SK-N-SH (cell line): ENCODE results near the gene MFSD12. TPM values are rescaled to one million over a fixed set of nuclear protein-coding genes. Genes with fewer than 3 reads are reported as not detected.

Experiments
- CTCF ChIA-PET: fragments of 300-600, 350-600 bp; formaldehyde crosslinking; extraction: SDS; loops from one replicate; lab custom pipeline; 2021; lab: Yijun Ruan, JAX
- POLR2A ChIA-PET: fragments of 350-600 bp; sonication (Branson Sonifier 250); formaldehyde crosslinking; extraction: SDS; loops from one replicate; lab custom pipeline; 2020; ENCODE audit warnings: antibody characterized with exemption, inconsistent platforms; lab: Yijun Ruan, JAX
- DNase-seq: peaks from one replicate; pipeline ENCODE4 v3.0.0; 2012
- H2AFZ ChIP-seq: fragments of 200-600 bp; sonication (generic); 2 replicates; pipeline ENCODE4 v1.8.1; 2016; ENCODE audit warnings: antibody characterized with exemption, mild to moderate bottlenecking, low read depth
- H3F3A ChIP-seq: fragments of 200-600 bp; sonication (generic); replicated peaks from 2 replicates; pipeline ENCODE3; 2016; ENCODE audit warnings: antibody characterized with exemption, mild to moderate bottlenecking; ENCODE audit not compliant: insufficient read depth
- H3K27ac ChIP-seq, 2 experiments: fragments of 200-500 bp in 1 of 2; fragments of 200-600 bp in 1 of 2; sonication (Bioruptor generic) in 1 of 2; sonication (generic), shearing (Covaris generic) in 1 of 2; 2 replicates each; pipeline versions ENCODE4 v1.5.1 to v1.6.1; 2014 to 2016; ENCODE audit warnings: low read depth in 2 of 2, inconsistent platforms in 1 of 2, low read length in 1 of 2, mild to moderate bottlenecking in 1 of 2, mixed read lengths in 1 of 2
- H3K27me3 ChIP-seq: fragments of 200-600 bp; sonication (generic), shearing (Covaris generic); 2 replicates; pipeline ENCODE4 v1.6.1; 2016; ENCODE audit warnings: mixed run types; ENCODE audit not compliant: insufficient read depth
- H3K36me3 ChIP-seq, 2 experiments: fragments of 200-500 bp in 1 of 2; fragments of 200-600 bp in 1 of 2; sonication (Bioruptor generic) in 1 of 2; sonication (generic) in 1 of 2; replicated peaks in 1 of 2; 2 replicates each; pipeline versions ENCODE3 to v1.5.1; 2014 to 2016; ENCODE audit warnings: low read length in 1 of 2, mild to moderate bottlenecking in 1 of 2; ENCODE audit not compliant: insufficient read depth in 2 of 2, control insufficient read depth in 1 of 2
- H3K4me1 ChIP-seq, 2 experiments: fragments of 200-500 bp in 1 of 2; fragments of 200-600 bp in 1 of 2; sonication (Bioruptor generic) in 1 of 2; sonication (generic), shearing (Covaris generic) in 1 of 2; 2 replicates each; pipeline versions ENCODE4 v1.5.1 to v1.6.1; 2014 to 2016; ENCODE audit warnings: low read depth in 1 of 2, low read length in 1 of 2, mixed run types in 1 of 2; ENCODE audit not compliant: insufficient read depth in 2 of 2, control insufficient read depth in 1 of 2
- H3K4me2 ChIP-seq: fragments of 200-600 bp; sonication (generic), shearing (Covaris generic); 2 replicates; pipeline ENCODE4 v1.6.1; 2017; ENCODE audit warnings: mixed run types
- H3K4me3 ChIP-seq, 2 experiments: fragments of 200-500 bp in 1 of 2; fragments of 200-600 bp in 1 of 2; sonication (Bioruptor generic) in 1 of 2; sonication (generic), shearing (Covaris generic) in 1 of 2; 2 replicates each; pipeline versions ENCODE4 v1.5.1 to v1.8.1; 2014 to 2016; ENCODE audit warnings: low read depth in 2 of 2, inconsistent platforms in 1 of 2, low read length in 1 of 2, mild to moderate bottlenecking in 1 of 2, mixed read lengths in 1 of 2, moderate library complexity in 1 of 2
- H3K79me2 ChIP-seq: fragments of 200-600 bp; sonication (generic); 2 replicates; pipeline ENCODE4 v1.8.1; 2017; ENCODE audit warnings: mild to moderate bottlenecking; ENCODE audit not compliant: insufficient read depth
- H3K9ac ChIP-seq: fragments of 200-600 bp; sonication (generic); 2 replicates; pipeline ENCODE4 v1.6.1; 2017; ENCODE audit warnings: mixed run types
- H3K9me2 ChIP-seq: fragments of 200-600 bp; sonication (generic); 2 replicates; pipeline ENCODE4 v1.6.1; 2017; ENCODE audit warnings: mixed run types
- H3K9me3 ChIP-seq: fragments of 200-600 bp; sonication (generic); 2 replicates; pipeline ENCODE4 v1.6.1; 2017; ENCODE audit warnings: mixed run types, mild to moderate bottlenecking, moderate library complexity
- H4K20me1 ChIP-seq: fragments of 200-600 bp; sonication (generic); 2 replicates; pipeline ENCODE4 v1.6.1; 2017; ENCODE audit warnings: mild to moderate bottlenecking, mixed run types; ENCODE audit not compliant: insufficient read depth
- CHD2 ChIP-seq: fragments of 150-350 bp; IDR thresholded peaks from 2 replicates; pipeline ENCODE4 v1.6.1; 2018; ENCODE audit warnings: low read length; ENCODE audit not compliant: partially characterized antibody
- FOXJ3 ChIP-seq: sonication (generic); formaldehyde crosslinking; IDR thresholded peaks from 2 replicates; pipeline ENCODE4 v1.5.1; 2020; ENCODE audit warnings: mild to moderate bottlenecking, missing genetic modification reagents
- FOXM1 ChIP-seq: IDR thresholded peaks from 2 replicates; pipeline ENCODE4 v1.4.0; 2012; ENCODE audit warnings: low read depth, mild to moderate bottlenecking
- GABPA ChIP-seq: IDR thresholded peaks from 2 replicates; pipeline ENCODE4 v1.4.0; 2012; ENCODE audit warnings: low read depth, mild to moderate bottlenecking
- GATA2 ChIP-seq: sonication (generic); formaldehyde crosslinking; IDR thresholded peaks from 2 replicates; pipeline ENCODE4 v1.5.0; 2020; ENCODE audit warnings: mild to moderate bottlenecking, missing genetic modification reagents
- JUND ChIP-seq: IDR thresholded peaks from 2 replicates; pipeline ENCODE4 v1.4.0; 2012
- NFIC ChIP-seq: IDR thresholded peaks from 2 replicates; pipeline ENCODE4 v1.4.0; 2012; ENCODE audit warnings: borderline replicate concordance
- NRF1 ChIP-seq: IDR thresholded peaks from 2 replicates; pipeline ENCODE4 v1.6.1; 2012; ENCODE audit warnings: low read depth, mild to moderate bottlenecking, low read length
- POLR2AphosphoS5 ChIP-seq: IDR thresholded peaks from 2 replicates; pipeline ENCODE4 v1.6.1; 2012; ENCODE audit warnings: low read depth, low read length
- RAD21 ChIP-seq: IDR thresholded peaks from 2 replicates; pipeline ENCODE4 v1.6.1; 2012; ENCODE audit warnings: mild to moderate bottlenecking, low read length
- RFX5 ChIP-seq: IDR thresholded peaks from 2 replicates; pipeline ENCODE4 v1.6.1; 2012; ENCODE audit warnings: mild to moderate bottlenecking, improper control_type of control experiment, low read length
- SIN3A ChIP-seq: IDR thresholded peaks from 2 replicates; pipeline ENCODE4 v1.6.1; 2012; ENCODE audit warnings: low read depth, mild to moderate bottlenecking, low read length, moderate library complexity, borderline replicate concordance
- TCF12 ChIP-seq: IDR thresholded peaks from 2 replicates; pipeline ENCODE4 v1.4.0; 2012
- WGBS: methylation state at CpG from one replicate; pipeline ENCODE4 v1.1.6; 2017; ENCODE audit warnings: low lambda C conversion rate; 5-methylcytosine and 5-hydroxymethylcytosine counted together
- polyA plus RNA-seq, 3 experiments: library from polyadenylated mRNA; depleted of rRNA; stranded (reverse); fragments of >200 nt; gene quantifications; 2 replicates each; pipeline ENCODE4 v1.2.3, GENCODE V29; 2012
- TF ChIP-seq, protein P1 (sequence below): IDR thresholded peaks from 2 replicates; pipeline ENCODE4 v1.4.0; 2012; ENCODE audit warnings: low read depth, borderline replicate concordance
- TF ChIP-seq, protein P2 (sequence below): IDR thresholded peaks from 2 replicates; pipeline ENCODE4 v1.4.0; 2012; ENCODE audit warnings: low read depth
- TF ChIP-seq, protein P3 (sequence below): fragments of 150-350 bp; IDR thresholded peaks from 2 replicates; pipeline ENCODE4 v1.6.1; 2017; ENCODE audit warnings: antibody characterized with exemption, low read length, low read depth, borderline replicate concordance
- TF ChIP-seq, protein P4 (sequence below): IDR thresholded peaks from 2 replicates; pipeline ENCODE4 v1.4.0; 2012; ENCODE audit warnings: low read depth, borderline replicate concordance
- TF ChIP-seq, protein P5 (sequence below): fragments of 150-350 bp; IDR thresholded peaks from 2 replicates; pipeline ENCODE4 v1.6.1; 2016; ENCODE audit warnings: mild to moderate bottlenecking, low read depth, low read length

Gene MFSD12
- polyA plus RNA-seq, 1 of the 3 experiments (the other 2 are of a cell fraction) = 53.3 TPM

DNA sequence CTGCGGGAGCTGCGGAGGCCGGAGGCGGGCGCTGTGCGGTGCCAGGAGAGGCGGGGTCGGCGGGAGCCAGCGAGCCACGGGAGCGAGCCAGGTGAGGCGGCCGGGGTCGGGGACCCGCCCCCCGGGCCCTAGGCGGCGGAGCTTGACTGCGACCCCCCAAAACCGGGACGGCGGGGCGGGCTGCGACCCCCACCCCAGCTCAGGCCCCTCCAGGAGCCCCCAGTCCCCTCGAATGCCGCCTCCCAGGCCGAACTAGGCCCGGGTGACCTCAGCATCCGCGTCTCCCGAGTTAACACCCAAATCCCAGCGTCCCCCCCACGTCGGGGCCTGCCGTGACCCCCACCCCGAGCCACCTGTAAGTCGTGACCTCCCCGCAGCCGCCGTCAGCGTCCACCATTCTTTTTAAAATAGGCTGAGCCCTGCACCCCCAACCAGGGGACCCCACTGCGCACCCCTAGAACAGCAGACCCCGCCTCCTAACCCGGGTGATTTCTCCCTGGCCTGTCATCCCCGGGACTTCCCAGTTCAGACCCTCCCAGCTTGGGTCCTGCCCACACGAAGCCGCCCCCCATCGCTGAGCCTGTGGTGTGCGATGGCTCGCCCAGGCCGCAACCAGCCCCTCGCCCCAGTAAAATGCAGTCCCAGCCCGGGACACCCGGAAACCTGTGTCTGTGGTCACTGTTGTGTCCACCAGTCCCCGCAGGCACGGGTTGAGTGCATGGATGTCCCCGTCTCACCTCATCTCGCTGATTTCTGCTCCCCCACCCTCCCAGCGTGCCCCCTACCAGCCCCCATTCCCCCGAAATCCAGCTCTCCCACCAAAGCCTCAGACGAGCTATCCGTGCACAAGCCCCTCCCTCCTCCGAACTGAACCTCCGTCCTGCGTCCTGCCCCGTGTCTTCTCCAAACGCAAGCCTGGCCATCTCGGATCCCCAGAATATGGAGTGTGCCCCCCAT, 50.7 kb downstream of the MFSD12 start:
- Histone ChIP-seq H4K20me1 (peaks cover 40% of the 10 kb centered on the region), H3K9me2 (no peaks in the 10 kb centered on the region), H3K27me3 (no peaks in the 10 kb centered on the region), H3K9ac (peak overlapping the region; percentile 87), H3K79me2 (peaks cover 55% of the 10 kb centered on the region), H3K4me2 (peak overlapping the region; percentile 93), H3K27ac (peak overlapping the region; percentile 47 to 53; a peak in 3 of 4 replicates), H3K36me3 (peaks cover 0 to 4% of the 10 kb centered on the region in 2 experiments), H3K4me3 (peak overlapping the region; percentile 69 to 71), H3F3A (peaks cover 16% of the 10 kb centered on the region), H2AFZ (peak overlapping the region; percentile 65; the same call in 1 of the 2 replicates), H3K9me3 (no peaks in the 10 kb centered on the region), H3K4me1 (peaks cover 11% of the 10 kb centered on the region in 2 experiments; a peak in 2 of 4 replicates)
- DNase-seq = peak; percentile 66
- POLR2A ChIA-PET = interaction anchor here (1.4 kb wide), 1 partner anchor 13 kb away, joined by 3 read pairs; no protein-coding TSS in a partner anchor
- CTCF ChIA-PET = interaction anchor here (1.7 kb wide), 1 partner anchor 32 kb away, joined by 3 read pairs; the partner anchor contains the start of gene TEKTIP1
- 1% methylated on average over 24 of the region's 69 CpGs for WGBS
- no peak for TF ChIP-seq FOXJ3 (CRISPR knock-in tag)
- TF ChIP-seq POLR2AphosphoS5 = no peak
- TF ChIP-seq JUND = no peak
- no peak for TF ChIP-seq RAD21
- no peak for TF ChIP-seq NRF1
- TF ChIP-seq RFX5 = no peak
- TF ChIP-seq, protein P1, sequence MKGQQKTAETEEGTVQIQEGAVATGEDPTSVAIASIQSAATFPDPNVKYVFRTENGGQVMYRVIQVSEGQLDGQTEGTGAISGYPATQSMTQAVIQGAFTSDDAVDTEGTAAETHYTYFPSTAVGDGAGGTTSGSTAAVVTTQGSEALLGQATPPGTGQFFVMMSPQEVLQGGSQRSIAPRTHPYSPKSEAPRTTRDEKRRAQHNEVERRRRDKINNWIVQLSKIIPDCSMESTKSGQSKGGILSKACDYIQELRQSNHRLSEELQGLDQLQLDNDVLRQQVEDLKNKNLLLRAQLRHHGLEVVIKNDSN = no peak
- TF ChIP-seq, protein P2, sequence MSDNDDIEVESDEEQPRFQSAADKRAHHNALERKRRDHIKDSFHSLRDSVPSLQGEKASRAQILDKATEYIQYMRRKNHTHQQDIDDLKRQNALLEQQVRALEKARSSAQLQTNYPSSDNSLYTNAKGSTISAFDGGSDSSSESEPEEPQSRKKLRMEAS = no peak

DNA sequence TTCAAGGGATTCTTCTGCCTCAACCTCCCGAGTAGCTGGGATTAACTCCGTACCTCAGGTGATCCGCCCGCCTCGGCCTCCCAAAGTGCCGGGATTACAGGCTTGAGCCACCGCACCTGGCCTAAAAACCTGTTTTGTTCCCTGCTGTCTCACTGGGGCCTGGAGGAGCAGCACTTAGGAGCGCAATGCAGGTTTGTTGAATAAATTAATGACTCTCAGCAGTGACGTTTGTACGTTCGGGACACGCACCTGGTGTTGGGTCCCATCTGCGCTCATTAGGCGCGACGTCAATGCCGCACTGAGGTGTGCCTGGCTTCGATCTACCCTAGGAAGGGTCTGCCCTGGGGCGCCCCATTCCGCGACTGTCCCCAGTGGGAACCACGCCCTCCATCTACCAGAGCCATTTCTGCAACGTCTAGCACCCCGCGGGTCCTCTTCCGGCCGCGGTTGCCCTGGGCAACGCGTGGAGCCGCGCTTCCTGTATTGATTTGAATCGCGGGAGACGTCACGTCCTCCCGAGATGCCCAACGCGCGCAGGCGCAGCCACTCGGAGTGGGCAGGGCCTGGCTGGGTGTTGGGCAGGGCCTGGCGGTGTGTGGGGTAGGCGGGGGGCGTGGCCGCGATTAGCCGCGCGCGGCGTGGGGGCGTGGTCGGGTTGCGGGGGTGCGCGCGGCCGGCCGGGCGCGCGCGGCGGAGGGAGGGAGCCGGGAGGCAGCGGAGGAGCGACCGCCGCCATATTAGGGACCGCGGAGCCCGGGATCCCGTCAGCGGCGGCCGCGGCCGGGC, 51.6 kb downstream of the MFSD12 start, which contains the start of gene FZR1:
TSS of gene FZR1 (plus strand) at position 714 of the 786 bp plus-strand sequence. CDS start 16,679 bp downstream, outside the sequence.
- Histone ChIP-seq H3K9me3 (no peaks in the 10 kb centered on the region), H3K27me3 (no peaks in the 10 kb centered on the region), H3K36me3 (no peaks in the 10 kb centered on the region), H3K9ac (peak within 1 kb of the TSS; percentile 92), H3K4me3 (peak within 1 kb of the TSS; percentile 69 to 91), H3K79me2 (peaks cover 47% of the 10 kb centered on the region), H3F3A (peaks cover 20% of the 10 kb centered on the region), H3K4me2 (peak within 1 kb of the TSS; percentile 98), H3K9me2 (no peaks in the 10 kb centered on the region), H3K4me1 (peaks cover 11% of the 10 kb centered on the region in 2 experiments; a peak in 2 of 4 replicates), H4K20me1 (peaks cover 32% of the 10 kb centered on the region), H2AFZ (peak within 1 kb of the TSS; percentile 89), H3K27ac (peak within 1 kb of the TSS; percentile 80 to 81)
- peak; percentile 100 for DNase-seq
- WGBS = 10% methylated on average over 10 of the region's 79 CpGs
- POLR2A ChIA-PET = interaction anchor here (1.4 kb wide), 1 partner anchor 14 kb away, joined by 3 read pairs; no protein-coding TSS in a partner anchor
- CTCF ChIA-PET = interaction anchor here (1.5 to 1.7 kb wide), 2 partner anchors 33 to 80 kb away, joined by 3 to 9 read pairs; partner anchors contain the start of genes GIPC3 and TEKTIP1
- TF ChIP-seq TCF12 = peak; percentile 22; the same call in 1 of the 2 replicates
- peak; percentile 86; the same call in 1 of the 2 replicates for TF ChIP-seq SIN3A
- TF ChIP-seq, protein P3, sequence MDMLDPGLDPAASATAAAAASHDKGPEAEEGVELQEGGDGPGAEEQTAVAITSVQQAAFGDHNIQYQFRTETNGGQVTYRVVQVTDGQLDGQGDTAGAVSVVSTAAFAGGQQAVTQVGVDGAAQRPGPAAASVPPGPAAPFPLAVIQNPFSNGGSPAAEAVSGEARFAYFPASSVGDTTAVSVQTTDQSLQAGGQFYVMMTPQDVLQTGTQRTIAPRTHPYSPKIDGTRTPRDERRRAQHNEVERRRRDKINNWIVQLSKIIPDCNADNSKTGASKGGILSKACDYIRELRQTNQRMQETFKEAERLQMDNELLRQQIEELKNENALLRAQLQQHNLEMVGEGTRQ = no peak
- no peak for TF ChIP-seq FOXJ3 (CRISPR knock-in tag)
- no peak for TF ChIP-seq RFX5
- peak; percentile 100 for TF ChIP-seq FOXM1
- TF ChIP-seq RAD21 = no peak
- TF ChIP-seq, protein P4, sequence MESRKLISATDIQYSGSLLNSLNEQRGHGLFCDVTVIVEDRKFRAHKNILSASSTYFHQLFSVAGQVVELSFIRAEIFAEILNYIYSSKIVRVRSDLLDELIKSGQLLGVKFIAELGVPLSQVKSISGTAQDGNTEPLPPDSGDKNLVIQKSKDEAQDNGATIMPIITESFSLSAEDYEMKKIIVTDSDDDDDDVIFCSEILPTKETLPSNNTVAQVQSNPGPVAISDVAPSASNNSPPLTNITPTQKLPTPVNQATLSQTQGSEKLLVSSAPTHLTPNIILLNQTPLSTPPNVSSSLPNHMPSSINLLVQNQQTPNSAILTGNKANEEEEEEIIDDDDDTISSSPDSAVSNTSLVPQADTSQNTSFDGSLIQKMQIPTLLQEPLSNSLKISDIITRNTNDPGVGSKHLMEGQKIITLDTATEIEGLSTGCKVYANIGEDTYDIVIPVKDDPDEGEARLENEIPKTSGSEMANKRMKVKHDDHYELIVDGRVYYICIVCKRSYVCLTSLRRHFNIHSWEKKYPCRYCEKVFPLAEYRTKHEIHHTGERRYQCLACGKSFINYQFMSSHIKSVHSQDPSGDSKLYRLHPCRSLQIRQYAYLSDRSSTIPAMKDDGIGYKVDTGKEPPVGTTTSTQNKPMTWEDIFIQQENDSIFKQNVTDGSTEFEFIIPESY = no peak
- peak; percentile 94 for TF ChIP-seq GATA2 (CRISPR knock-in tag)
- TF ChIP-seq, protein P5, sequence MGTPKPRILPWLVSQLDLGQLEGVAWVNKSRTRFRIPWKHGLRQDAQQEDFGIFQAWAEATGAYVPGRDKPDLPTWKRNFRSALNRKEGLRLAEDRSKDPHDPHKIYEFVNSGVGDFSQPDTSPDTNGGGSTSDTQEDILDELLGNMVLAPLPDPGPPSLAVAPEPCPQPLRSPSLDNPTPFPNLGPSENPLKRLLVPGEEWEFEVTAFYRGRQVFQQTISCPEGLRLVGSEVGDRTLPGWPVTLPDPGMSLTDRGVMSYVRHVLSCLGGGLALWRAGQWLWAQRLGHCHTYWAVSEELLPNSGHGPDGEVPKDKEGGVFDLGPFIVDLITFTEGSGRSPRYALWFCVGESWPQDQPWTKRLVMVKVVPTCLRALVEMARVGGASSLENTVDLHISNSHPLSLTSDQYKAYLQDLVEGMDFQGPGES = no peak
- TF ChIP-seq NFIC = no peak
- TF ChIP-seq CHD2 = peak; percentile 66
- peak; percentile 85 for TF ChIP-seq GABPA
